HCEC 1CT (cell line): Measurements from ENCODE around the gene CDKAL1.
A peak's percentile ranks its signal among the peaks of the same experiment; 100 is the strongest.
"Not testable (repeated sequence)": the region's sequence is repeated elsewhere in the genome, so short reads cannot be mapped to it uniquely, and the experiment has no call there.

Experiments
- DNase-seq: peaks from one replicate; pipeline ENCODE4 v3.0.0-alpha.2; 2017

CDKAL1 gene

GRCh38 chr6:20534295-20535262, at the start of gene CDKAL1:
CDKAL1 (plus strand) TSS chr6:20534457; CDS start chr6:20546351, 11,894 bp downstream.
- peak; percentile 92 for DNase-seq

- no peak for DNase-seq
These were observed 47.6 kb upstream of the CDKAL1 start for GRCh38 chr6:20486641-20487040.

GRCh38 chr6:20487669-20488375, 46.4 kb upstream of the CDKAL1 start:
- DNase-seq, result no peak

DNA sequence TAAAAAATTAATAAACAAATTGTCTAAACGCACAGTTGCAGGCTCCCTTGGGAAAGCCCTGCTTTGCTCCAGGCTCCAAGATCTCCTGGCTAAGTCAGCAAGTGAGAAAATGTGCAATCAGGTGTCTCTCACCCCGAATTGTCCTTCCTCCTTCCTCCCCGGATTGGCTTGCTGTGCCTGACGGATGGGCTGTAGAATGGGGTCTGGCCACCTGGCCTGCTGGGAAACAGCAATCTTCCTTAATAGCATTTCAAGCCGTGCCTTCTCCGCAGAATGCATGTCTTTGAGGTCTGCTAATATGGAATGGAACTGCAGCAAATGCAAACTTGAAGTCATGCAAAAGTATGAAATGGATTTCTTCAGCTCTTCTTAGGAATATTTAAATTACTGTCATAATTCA, 43.7 kb upstream of the CDKAL1 start:
- DNase-seq, result no peak

DNA sequence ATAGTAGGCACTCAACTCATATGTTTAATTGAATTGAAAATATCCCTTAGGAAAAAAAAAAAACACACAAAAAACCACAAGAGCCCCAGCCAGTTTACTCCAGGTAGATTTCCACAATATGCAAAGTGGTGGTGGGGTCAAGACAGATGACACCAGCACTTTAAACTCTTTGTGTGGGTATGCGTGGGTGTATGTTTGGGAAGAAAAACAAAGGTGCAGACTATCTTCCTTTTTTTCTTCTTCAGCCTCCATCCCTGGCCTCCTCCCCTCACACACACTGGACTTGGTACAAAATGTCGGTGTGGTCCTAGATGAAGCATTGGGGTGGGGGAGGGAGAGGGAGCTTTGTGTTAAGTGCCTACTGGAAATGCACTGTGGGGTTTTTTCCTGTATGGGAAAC, 42.2 kb upstream of the CDKAL1 start:
- no peak for DNase-seq

- peak; percentile 93 for DNase-seq
These were observed 36.8 kb upstream of the CDKAL1 start for GRCh38 chr6:20497216-20498040.

DNA sequence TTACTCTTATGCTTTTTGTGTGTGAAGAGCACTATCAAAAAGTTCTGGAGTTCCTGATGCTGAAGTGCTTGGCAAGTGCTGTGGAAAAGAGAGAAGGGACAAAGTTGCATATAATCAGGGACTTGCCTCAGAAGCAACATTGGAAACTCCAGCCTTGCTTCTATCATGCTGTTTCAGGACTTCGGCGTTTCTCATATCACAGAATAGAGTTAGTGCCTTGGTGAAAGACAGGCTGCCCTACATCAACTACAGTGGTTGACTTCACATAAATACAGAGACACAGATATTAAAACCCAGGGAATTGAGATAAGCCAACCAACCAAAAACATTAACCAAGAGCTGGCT, 36.2 kb upstream of the CDKAL1 start:
- no peak for DNase-seq

DNA sequence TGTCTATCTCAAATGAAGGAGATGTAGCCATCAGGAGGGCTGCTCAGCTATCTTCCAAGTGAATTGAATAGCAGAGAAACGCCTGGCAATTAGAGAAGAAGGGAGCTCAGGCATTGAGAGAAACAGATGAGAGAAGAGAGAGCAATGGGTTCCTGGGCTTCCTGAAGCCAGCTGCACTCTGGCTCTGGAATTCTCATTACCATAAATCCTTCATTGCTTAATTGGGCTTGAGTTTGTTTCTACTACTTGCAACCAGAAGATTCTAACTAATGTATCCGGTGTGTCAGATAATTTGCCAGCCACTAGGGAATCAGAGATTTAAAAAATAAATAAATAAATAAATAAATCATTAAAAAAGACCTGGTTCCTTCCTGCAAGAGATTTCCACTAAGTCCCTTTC, 25.0 kb upstream of the CDKAL1 start:
- DNase-seq, result no peak

DNA sequence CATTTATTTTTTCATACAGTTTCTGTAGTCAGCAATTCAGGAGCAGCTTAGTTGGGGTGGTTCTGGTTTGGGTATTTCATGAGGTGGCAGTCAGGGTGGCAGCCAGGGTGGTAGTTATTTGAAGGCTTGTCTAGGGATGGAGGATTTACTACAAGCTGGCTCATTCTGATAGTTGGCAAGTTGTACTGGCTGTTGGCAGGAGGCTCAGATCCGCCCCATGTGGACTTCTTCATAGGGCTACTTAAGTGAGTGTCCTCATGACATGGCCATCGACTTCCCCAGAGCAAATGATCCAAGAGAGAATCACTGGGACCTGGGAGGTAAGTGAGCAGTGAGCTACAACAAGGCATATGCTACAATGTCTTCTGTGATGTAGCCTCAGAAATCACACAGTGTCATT, 22.4 kb upstream of the CDKAL1 start:
- DNase-seq, result no peak

GRCh38 chr6:20525208-20525607, 9.0 kb upstream of the CDKAL1 start:
- DNase-seq, result not testable (repeated sequence)

GRCh38 chr6:20529086-20529448, 5.2 kb upstream of the CDKAL1 start:
- DNase-seq, result peak; percentile 45

DNA sequence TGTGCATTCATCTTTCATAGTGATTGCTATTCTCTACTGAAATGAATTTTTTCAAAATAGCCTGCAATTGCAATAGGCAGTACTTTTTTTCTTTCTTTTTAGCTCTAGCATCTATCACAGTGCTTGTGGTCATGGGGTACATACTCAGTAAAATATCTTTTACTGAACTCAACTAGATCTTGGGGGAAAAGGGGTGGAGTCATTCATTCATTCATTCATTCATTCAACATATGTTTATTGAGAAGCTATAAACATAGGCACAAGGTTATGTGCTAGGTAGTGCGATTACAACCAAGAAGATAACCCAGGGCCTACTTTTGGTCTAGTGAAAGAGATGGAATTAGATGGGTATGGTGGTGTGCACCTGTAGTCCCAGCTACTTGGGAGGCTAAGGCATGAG, 1.4 kb upstream of the CDKAL1 start:
- DNase-seq, result no peak

- no peak for DNase-seq
These were observed 437 bp upstream of the CDKAL1 start for GRCh38 chr6:20533746-20534294.

DNA sequence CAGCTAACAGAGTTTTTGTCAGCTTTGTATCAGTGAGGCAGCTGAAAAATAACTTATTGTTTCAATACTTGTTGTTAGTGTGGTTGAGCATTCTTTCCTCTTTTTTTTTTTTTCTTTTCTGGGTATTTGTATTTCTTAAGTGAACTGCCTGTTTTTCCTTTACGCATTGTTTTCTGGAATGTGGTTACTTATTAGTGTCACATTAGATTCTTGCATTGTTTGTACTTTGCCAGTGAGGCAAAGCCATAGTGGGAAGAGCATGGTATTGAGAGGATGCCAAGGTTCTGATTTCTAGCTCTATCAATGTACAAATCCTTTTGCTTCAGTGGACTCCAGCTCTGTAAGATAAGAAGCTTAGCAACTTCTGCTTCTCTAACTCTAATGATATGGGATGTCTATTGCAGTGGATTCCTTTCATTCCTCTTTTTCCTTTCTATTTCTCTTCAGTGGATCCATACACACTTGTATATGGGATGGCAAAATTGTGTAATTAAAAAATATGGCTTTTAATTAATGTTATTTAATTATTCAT, 3.9 kb downstream of the CDKAL1 start:
- DNase-seq, result no peak

GRCh38 chr6:20538907-20539306, 4.7 kb downstream of the CDKAL1 start:
- DNase-seq, result no peak

- no peak for DNase-seq
These were observed 5.1 kb downstream of the CDKAL1 start for GRCh38 chr6:20539387-20539786.

DNA sequence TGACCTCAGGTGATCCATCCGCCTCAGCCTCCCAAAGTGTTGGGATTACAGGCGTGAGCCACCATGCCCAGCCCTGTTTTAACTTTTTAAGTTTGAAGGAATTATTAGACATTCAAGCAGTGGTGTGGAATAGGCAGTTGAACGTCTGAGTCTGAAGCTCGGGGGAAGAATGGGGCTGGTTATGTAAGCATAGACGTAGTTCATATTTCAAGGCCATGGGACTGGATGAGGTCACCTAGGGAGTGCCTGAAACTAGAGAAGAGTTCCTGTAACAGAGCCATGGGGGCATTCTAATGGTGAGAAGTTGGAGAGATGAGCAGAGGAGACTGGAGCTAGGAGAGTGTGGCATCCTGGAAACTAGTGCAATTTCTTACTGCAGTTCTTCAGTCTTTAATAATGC, 6.4 kb downstream of the CDKAL1 start:
- DNase-seq, result no peak

DNA sequence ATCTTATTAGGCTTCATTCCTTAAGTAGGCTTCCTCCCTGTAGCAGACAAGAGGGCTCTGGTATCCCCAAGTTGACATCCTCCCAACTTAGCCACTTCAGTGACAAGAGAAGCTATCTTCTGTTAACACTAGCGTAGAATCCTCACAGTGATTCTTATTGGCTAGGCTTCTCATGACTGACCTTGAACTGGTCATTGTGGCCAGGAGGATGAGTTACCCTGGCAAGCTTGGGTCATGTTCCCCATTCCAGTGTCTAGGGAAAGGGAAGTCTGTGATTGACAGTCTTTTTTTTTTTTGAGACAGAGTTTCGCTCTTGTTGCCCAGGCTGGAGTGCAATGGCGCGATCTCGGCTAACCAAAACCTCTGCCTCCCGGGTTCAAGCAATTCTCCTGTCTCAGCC, 7.1 kb downstream of the CDKAL1 start:
- no peak for DNase-seq

DNA sequence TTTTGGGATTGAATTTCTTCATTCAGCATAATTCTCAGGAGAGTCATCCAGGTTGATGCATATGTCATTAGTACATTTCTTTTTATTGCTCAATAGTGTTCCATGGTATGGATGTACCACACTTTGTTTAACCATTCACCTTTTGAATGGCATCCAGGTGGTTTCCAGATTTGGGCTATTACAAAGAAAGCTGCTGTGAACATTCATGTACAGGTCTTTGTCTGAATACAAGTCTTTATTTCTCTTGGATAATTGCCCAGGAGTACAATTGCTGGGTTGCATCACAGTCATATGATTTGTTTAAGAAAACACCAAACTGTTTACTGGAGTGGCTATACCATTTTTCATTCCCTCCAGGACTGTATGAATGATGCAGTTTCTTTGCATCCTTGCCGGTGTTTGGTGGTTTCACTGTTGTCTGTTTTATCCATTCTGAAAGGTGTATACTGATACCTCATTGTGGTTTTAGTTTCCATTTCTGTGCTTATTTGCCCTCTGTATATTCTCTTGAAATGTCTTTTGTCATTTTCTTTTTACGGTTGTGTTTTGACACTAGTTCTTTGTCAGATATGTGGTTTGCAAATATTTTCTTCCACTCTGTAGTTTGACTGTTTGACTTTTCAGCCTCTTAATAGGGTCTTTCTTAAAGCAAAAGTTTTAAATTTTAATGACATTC, 8.8 kb downstream of the CDKAL1 start:
- peak; percentile 74 for DNase-seq

DNA sequence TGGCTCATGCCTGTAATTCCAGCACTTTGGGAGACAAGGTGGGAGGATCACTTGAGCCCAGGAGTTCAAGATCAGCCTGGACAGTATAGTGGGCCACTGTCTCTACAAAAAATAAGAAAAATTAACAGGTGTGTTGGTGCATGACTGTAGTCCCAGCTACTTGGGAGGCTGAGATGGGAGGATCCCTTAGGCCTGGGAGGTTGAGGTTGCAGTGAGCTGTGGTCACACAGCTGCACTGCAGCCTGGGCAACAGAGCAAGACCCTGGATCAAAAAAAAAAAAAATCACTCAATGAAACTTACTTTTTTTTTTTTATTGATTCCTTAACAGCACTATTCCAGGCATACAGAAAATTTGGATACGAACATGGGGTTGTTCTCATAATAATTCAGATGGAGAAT, 14.0 kb downstream of the CDKAL1 start:
- DNase-seq, result no peak

GRCh38 chr6:20549398-20549797, 15.1 kb downstream of the CDKAL1 start:
- not testable (repeated sequence) for DNase-seq

GRCh38 chr6:20554326-20554725, 20.1 kb downstream of the CDKAL1 start:
- DNase-seq, result peak; percentile 43
